ENCODE results near the gene CCL3. TPM values are rescaled to one million over a fixed set of nuclear protein-coding genes. Genes with fewer than 3 reads are reported as not detected.

The CCL3 gene
- total RNA-seq, 1 experiment from 2014 or later = 0.96 TPM

Other genes starting within 250 kb of the CCL3 start
- not detected in 2 replicates for gene HEATR9, start 221.3 kb downstream of the CCL3 start, total RNA-seq (2014; rRNA removed; shearing (Covaris generic))
- gene CCL5, start 209.8 kb downstream of the CCL3 start, total RNA-seq (2014; rRNA removed; shearing (Covaris generic)) = 2.7 and 4.0 TPM in 2 replicates
- gene RDM1, start 159.4 kb downstream of the CCL3 start, total RNA-seq (2014; rRNA removed; shearing (Covaris generic)) = 0.96 and 2.4 TPM in 2 replicates
- gene LYZL6, start 146.4 kb downstream of the CCL3 start, total RNA-seq (2014; rRNA removed; shearing (Covaris generic)) = not detected in 2 replicates
- not detected in 2 replicates for gene CCL16, start 108.6 kb downstream of the CCL3 start, total RNA-seq (2014; rRNA removed; shearing (Covaris generic))
- not detected in 2 replicates for gene CCL14, start 103.4 kb downstream of the CCL3 start, total RNA-seq (2014; rRNA removed; shearing (Covaris generic))
- not detected in 2 replicates for gene CCL15, start 88.6 kb downstream of the CCL3 start, total RNA-seq (2014; rRNA removed; shearing (Covaris generic))
- gene CCL23, start 72.2 kb downstream of the CCL3 start, total RNA-seq (2014; rRNA removed; shearing (Covaris generic)) = not detected in 2 replicates
- not detected in 2 replicates for gene CCL18, start 25.9 kb downstream of the CCL3 start, total RNA-seq (2014; rRNA removed; shearing (Covaris generic))
- gene CCL4, start 13.7 kb upstream of the CCL3 start, total RNA-seq (2014; rRNA removed; shearing (Covaris generic)) = not detected in 2 replicates
- gene TBC1D3B, start 86.5 kb upstream of the CCL3 start, total RNA-seq (2014; rRNA removed; shearing (Covaris generic)) = 1.1 TPM in 1 of 2 replicates, not detected in the other
- 0.60 TPM in 1 of 2 replicates, not detected in the other for gene CCL3L1, start 106.6 kb upstream of the CCL3 start, total RNA-seq (2014; rRNA removed; shearing (Covaris generic))
- not detected in 2 replicates for gene CCL4L2, start 120.9 kb upstream of the CCL3 start, total RNA-seq (2014; rRNA removed; shearing (Covaris generic))
- 0.29 TPM in 1 of 2 replicates, not detected in the other for gene TBC1D3I, start 174.4 kb upstream of the CCL3 start, total RNA-seq (2014; rRNA removed; shearing (Covaris generic))
- not detected in 2 replicates for gene TBC1D3G, start 233.7 kb upstream of the CCL3 start, total RNA-seq (2014; rRNA removed; shearing (Covaris generic))

Measured in RPMI7951 (cell line).